ENCODE results near the gene ZNF497. TPM values are rescaled to one million over a fixed set of nuclear protein-coding genes. Genes with fewer than 3 reads are reported as not detected.

The ZNF497 gene
- total and polyA plus RNA-seq, 9 of the 15 experiments (the other 6 are each of a cell fraction or from before 2014, with no cell fraction given), result 0.06 to 0.98 (median 0.44) TPM; not detected in 1

DNA sequence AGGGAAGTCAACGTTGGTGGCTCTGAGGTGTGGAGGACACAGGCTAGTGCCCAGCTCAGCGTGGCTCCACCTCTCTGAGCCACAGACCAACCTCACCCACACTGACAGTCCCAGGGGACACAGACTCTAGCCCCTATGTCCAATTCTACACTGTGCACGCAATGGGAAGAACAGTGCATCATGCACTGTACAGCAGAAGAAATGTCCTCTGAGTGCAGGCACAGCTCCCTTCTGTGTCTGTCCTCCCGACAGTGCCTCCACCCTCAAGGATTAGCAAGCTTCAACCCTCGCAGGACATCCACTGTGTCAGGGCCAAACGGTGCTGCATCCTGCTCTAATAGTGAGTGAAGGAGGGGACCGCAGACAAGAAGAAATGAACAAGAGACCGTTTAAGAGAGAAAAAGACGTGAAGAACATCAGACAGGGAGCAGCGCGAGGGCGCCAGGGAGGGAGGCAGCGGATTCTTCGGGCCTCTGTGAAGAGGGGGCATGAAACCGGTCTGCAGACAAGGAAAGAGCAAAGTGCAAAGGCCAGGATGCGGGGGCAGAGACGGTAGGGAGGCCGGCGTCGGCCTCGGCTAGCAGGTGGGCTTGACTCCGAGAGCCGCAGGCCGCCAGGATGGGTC is 17.6 kb upstream of the ZNF497 start (continued):
- TF ChIP-seq FUS (optimal IDR thresholded peaks at IDR 0.05; ENCODE audit: low read depth, low read length) (no peak), BRCA1 (IDR thresholded peaks at IDR 0.05) (no peak), BRCA1 (CRISPR knock-in tag; IDR thresholded peaks at IDR 0.05) (no peak), ETV5 (CRISPR knock-in tag; IDR thresholded peaks at IDR 0.05; ENCODE audit: low read depth) (no peak), NR2C1 (IDR thresholded peaks at IDR 0.05) (no peak), NR2C1 (tag; IDR thresholded peaks at IDR 0.05) (no peak), ZNF551 (CRISPR knock-in tag; IDR thresholded peaks at IDR 0.05) (no peak), ZNF224 (CRISPR knock-in tag; IDR thresholded peaks at IDR 0.05) (no peak), POLR3G (IDR thresholded peaks at IDR 0.05; ENCODE audit: extremely low read depth, insufficient read length, insufficient replicate concordance) (no peak), FOXK2 (conservative IDR thresholded peaks at IDR 0.05 in 1 of 2, IDR thresholded peaks at IDR 0.05 in 1 of 2; ENCODE audit: low read depth in 2 of 2) (no peak), XRCC3 (IDR thresholded peaks at IDR 0.05) (no peak), ZNF121 (CRISPR knock-in tag; conservative IDR thresholded peaks at IDR 0.05) (no peak)
- TF ChIP-seq, protein P1, sequence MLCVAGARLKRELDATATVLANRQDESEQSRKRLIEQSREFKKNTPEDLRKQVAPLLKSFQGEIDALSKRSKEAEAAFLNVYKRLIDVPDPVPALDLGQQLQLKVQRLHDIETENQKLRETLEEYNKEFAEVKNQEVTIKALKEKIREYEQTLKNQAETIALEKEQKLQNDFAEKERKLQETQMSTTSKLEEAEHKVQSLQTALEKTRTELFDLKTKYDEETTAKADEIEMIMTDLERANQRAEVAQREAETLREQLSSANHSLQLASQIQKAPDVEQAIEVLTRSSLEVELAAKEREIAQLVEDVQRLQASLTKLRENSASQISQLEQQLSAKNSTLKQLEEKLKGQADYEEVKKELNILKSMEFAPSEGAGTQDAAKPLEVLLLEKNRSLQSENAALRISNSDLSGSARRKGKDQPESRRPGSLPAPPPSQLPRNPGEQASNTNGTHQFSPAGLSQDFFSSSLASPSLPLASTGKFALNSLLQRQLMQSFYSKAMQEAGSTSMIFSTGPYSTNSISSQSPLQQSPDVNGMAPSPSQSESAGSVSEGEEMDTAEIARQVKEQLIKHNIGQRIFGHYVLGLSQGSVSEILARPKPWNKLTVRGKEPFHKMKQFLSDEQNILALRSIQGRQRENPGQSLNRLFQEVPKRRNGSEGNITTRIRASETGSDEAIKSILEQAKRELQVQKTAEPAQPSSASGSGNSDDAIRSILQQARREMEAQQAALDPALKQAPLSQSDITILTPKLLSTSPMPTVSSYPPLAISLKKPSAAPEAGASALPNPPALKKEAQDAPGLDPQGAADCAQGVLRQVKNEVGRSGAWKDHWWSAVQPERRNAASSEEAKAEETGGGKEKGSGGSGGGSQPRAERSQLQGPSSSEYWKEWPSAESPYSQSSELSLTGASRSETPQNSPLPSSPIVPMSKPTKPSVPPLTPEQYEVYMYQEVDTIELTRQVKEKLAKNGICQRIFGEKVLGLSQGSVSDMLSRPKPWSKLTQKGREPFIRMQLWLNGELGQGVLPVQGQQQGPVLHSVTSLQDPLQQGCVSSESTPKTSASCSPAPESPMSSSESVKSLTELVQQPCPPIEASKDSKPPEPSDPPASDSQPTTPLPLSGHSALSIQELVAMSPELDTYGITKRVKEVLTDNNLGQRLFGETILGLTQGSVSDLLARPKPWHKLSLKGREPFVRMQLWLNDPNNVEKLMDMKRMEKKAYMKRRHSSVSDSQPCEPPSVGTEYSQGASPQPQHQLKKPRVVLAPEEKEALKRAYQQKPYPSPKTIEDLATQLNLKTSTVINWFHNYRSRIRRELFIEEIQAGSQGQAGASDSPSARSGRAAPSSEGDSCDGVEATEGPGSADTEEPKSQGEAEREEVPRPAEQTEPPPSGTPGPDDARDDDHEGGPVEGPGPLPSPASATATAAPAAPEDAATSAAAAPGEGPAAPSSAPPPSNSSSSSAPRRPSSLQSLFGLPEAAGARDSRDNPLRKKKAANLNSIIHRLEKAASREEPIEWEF (CRISPR knock-in tag; IDR thresholded peaks at IDR 0.05), result no peak
- TF ChIP-seq, protein P2, sequence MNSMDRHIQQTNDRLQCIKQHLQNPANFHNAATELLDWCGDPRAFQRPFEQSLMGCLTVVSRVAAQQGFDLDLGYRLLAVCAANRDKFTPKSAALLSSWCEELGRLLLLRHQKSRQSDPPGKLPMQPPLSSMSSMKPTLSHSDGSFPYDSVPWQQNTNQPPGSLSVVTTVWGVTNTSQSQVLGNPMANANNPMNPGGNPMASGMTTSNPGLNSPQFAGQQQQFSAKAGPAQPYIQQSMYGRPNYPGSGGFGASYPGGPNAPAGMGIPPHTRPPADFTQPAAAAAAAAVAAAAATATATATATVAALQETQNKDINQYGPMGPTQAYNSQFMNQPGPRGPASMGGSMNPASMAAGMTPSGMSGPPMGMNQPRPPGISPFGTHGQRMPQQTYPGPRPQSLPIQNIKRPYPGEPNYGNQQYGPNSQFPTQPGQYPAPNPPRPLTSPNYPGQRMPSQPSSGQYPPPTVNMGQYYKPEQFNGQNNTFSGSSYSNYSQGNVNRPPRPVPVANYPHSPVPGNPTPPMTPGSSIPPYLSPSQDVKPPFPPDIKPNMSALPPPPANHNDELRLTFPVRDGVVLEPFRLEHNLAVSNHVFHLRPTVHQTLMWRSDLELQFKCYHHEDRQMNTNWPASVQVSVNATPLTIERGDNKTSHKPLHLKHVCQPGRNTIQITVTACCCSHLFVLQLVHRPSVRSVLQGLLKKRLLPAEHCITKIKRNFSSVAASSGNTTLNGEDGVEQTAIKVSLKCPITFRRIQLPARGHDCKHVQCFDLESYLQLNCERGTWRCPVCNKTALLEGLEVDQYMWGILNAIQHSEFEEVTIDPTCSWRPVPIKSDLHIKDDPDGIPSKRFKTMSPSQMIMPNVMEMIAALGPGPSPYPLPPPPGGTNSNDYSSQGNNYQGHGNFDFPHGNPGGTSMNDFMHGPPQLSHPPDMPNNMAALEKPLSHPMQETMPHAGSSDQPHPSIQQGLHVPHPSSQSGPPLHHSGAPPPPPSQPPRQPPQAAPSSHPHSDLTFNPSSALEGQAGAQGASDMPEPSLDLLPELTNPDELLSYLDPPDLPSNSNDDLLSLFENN (IDR thresholded peaks at IDR 0.05; ENCODE audit: low read depth in 2 of 2, low read length in 2 of 2), result no peak
- TF ChIP-seq, protein P3, sequence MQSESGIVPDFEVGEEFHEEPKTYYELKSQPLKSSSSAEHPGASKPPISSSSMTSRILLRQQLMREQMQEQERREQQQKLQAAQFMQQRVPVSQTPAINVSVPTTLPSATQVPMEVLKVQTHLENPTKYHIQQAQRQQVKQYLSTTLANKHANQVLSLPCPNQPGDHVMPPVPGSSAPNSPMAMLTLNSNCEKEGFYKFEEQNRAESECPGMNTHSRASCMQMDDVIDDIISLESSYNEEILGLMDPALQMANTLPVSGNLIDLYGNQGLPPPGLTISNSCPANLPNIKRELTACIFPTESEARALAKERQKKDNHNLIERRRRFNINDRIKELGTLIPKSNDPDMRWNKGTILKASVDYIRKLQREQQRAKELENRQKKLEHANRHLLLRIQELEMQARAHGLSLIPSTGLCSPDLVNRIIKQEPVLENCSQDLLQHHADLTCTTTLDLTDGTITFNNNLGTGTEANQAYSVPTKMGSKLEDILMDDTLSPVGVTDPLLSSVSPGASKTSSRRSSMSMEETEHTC (IDR thresholded peaks at IDR 0.05), result no peak
- TF ChIP-seq, protein P4, sequence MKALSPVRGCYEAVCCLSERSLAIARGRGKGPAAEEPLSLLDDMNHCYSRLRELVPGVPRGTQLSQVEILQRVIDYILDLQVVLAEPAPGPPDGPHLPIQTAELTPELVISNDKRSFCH (CRISPR knock-in tag; IDR thresholded peaks at IDR 0.05), result no peak
- TF ChIP-seq, protein P4 (tag; IDR thresholded peaks at IDR 0.05), result no peak

Measured in K562 (cell line).